GM18511 (cell line): ENCODE data around the gene NAP1L4.
"Not testable (repeated sequence)": the region's sequence is repeated elsewhere in the genome, so short reads cannot be mapped to it uniquely, and the experiment has no call there.

Source experiments
- ATAC-seq: cut with Tn5 transposase; IDR thresholded peaks from one replicate; pipeline ENCODE4 v1.9.1; 2021; ENCODE audit warnings: mild to moderate bottlenecking, moderate library complexity; ENCODE audit not compliant: unreplicated experiment

Gene NAP1L4

DNA sequence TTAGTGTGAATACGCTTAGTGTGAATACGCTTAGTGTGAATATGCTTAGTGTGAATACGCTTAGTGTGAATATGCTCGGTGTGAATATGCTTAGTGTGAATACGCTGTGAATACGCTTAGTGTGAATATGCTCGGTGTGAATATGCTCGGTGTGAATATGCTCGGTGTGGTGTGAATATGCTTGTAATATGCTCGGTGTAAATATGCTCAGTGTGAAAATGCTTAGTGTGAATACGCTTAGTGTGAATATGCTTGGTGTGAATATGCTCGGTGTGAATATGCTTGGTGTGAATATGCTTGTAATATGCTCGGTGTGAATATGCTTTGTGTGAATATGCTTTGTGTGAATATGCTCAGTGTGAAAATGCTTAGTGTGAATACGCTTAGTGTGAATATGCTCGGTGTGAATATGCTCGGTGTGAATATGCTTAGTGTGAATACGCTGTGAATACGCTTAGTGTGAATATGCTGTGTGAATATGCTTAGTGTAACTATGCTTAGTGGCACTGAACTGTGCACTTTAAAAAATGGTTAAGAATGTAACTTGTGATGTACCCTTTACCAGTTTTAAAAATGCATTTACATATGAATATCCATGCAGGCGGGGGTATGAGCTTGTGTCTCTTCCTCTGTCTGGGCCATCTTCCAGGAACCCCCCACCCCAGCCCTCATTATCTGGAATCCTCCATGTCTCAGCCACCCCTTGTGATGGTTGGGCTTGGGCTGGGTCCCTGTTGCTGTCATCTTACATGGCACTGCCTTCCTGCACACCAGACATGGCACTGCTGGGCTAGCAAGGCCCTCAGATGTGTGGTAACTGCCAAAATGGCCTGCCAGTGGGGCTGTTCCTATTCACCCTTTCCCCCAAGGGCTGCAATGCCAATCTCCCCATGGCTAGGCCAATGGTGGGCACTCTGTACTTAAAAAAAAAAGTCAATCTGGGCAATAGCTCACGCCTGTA is 53.4 kb downstream of the NAP1L4 start:
- not testable (repeated sequence) for ATAC-seq

DNA sequence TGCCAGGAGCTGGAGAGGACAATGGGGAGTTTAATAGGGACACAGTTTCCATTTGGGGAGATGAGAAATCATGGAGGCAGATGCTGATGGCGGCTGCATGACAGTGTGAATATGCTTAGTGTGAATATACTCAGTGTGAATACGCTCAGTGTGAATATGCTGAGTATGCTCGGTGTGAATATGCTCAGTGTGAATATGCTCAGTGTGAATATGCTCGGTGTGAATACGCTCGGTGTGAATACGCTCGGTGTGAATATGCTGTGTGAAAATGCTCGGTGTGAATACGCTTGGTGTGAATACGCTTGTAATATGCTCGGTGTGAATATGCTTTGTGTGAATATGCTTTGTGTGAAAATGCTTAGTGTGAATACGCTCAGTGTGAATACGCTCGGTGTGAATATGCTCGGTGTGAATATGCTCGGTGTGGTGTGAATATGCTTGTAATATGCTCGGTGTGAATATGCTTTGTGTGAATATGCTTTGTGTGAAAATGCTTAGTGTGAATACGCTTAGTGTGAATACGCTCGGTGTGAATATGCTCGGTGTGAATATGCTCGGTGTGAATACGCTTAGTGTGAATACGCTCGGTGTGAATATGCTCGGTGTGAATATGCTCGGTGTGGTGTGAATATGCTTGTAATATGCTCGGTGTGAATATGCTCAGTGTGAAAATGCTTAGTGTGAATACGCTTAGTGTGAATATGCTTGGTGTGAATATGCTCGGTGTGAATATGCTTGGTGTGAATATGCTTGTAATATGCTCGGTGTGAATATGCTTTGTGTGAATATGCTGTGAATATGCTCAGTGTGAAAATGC is 54.3 kb downstream of the NAP1L4 start:
- ATAC-seq, result not testable (repeated sequence)

GRCh38 chr11:2934611-2935239 is 57.4 kb downstream of the NAP1L4 start:
- ATAC-seq, result no peak

- ATAC-seq, result no peak
Measured at GRCh38 chr11:2934021-2934550, 58.0 kb downstream of the NAP1L4 start.

- ATAC-seq, result peak; percentile 40
Measured at GRCh38 chr11:2933375-2934020, 58.6 kb downstream of the NAP1L4 start.

DNA sequence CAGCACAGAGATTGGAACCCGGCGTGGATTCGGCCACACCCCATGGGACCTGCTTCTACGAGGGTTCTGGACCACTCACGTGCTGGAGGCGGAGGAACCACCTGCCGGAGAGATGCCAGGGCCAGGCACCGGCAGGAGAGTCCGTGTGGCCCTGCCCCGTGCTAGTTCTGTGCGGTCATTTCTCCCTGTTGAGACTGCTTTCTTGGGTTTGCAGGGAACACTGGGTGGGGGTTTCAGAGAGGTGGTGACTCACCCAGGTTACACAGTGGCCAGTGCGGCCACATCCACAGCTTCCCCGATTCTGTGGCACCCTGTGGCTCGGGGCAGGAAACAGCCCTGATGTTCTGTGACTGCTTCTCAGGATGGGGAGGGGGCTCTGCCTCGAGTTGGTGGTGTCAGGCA is 59.3 kb downstream of the NAP1L4 start:
- ATAC-seq, result no peak

- no peak for ATAC-seq
Measured at GRCh38 chr11:2931771-2932738, 60.1 kb downstream of the NAP1L4 start.

- no peak for ATAC-seq
Measured at GRCh38 chr11:2931420-2931746, 60.7 kb downstream of the NAP1L4 start.

DNA sequence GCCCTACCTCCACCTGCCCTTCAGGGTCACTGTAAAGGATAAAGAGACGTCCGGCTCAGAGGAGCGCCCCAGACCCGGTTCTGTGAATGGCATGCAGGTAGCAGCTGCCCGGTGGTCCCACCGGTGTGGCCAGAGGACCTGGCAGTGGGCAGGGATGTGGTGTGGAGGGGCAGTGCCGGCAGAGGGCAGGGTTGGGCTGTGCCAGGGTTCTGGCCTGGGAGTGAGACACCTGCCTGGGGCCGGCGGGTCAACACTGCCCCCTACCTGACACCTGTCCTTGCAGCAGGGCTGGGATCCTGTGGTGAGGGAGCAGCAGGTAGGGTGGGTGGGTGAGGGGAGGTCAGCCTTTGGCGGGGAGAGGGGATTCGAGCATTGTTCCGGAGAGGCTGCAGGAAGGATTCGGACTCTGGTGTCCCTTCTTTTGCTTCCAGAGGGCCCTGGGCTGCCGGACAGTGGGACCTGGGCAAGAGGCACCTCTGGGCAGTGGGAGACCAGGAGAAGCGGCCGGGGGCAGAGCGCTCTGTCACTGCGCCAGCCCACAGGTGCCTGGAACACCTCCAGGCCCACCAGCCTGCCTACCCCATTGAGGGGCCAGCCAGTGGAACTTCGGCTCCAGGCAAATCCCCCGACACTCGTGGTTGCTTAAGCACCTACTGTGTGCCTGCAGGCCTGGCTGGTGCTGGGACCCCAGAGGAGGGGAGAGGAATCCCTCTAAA is 61.3 kb downstream of the NAP1L4 start:
- peak; percentile 39 for ATAC-seq

- ATAC-seq, result peak; percentile 44
Measured at GRCh38 chr11:2929950-2930703, 62.0 kb downstream of the NAP1L4 start.

DNA sequence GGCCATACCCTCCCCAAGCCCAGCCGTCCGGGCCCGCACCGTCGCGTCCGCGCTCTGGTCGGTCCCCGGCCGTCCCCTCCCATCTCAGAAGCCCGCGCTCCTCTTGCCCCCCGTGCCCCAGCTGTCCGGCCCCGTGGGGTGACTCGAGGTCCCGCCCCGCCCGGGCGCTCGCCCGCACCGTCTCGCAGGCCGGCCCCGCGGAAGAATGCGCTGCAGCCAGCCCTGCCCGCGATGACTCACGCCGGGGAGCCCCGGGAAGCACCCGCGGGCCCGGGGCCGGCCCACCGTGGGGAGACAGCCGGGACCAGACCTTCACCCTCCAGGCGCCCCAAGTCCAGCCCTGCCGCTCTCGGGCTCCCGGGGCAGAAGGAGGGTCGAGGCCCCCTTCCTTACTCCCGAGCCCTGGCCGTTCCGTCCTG is 62.6 kb downstream of the NAP1L4 start:
- no peak for ATAC-seq

- ATAC-seq, result no peak
Measured at GRCh38 chr11:2928605-2929530, 63.3 kb downstream of the NAP1L4 start, which contains the start of gene PHLDA2. Gene PHLDA2, minus strand, starts transcription at chr11:2929420. Its CDS starts 56 bp downstream, at chr11:2929364.

GRCh38 chr11:2927851-2928604 is 64.1 kb downstream of the NAP1L4 start:
- no peak for ATAC-seq

GRCh38 chr11:2927121-2927800 is 64.9 kb downstream of the NAP1L4 start:
- ATAC-seq, result no peak

DNA sequence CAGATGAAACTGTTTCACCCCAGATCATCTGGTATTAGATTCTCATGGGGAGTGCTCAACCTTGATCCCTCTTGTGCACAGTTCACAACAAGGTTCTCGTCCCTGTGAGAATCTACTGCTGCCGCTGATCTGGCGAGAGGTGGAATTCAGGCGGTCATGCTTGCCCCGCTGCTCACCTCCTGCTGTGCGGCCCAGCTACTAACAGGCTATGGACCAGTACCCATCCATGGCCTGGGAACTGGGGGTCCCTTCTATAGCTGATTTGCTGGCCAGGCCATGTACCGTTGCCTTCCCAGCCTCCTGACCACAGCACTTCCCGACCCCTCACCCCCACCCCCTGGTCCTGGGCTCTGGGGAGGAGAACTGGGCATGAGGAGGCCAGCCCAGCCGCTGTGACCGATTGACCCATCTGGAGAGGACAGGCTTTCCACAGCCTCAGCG is 65.5 kb downstream of the NAP1L4 start:
- no peak for ATAC-seq
